PFSK-1 (cell line): ENCODE data around the gene EXOC4.

Experiments used
- FOXP2 ChIP-seq: optimal IDR thresholded peaks from 2 replicates; pipeline ENCODE3; 2011; ENCODE audit warnings: borderline replicate concordance, control low read depth, inconsistent platforms; ENCODE audit not compliant: insufficient read depth; ENCODE audit errors: extremely low read length, extremely low read depth
- POLR2AphosphoS5 ChIP-seq: IDR thresholded peaks from 2 replicates; pipeline ENCODE4 v1.6.1; 2012; ENCODE audit warnings: low read depth, mild to moderate bottlenecking, control low read depth, low read length, moderate library complexity
- REST ChIP-seq, 2 experiments: IDR thresholded peaks; 2 replicates each; pipeline versions ENCODE4 v1.6.1 to v1.8.0; 2011 to 2012; ENCODE audit warnings: low read depth in 2 of 2, low read length in 2 of 2, control low read depth in 1 of 2, inconsistent platforms in 1 of 2, mild to moderate bottlenecking in 1 of 2, moderate library complexity in 1 of 2; ENCODE audit not compliant: insufficient read depth in 1 of 2
- TAF1 ChIP-seq: IDR thresholded peaks from 2 replicates; pipeline ENCODE4 v1.6.1; 2012; ENCODE audit warnings: low read length, control low read depth, borderline replicate concordance; ENCODE audit not compliant: insufficient read depth

GRCh38 chr7:133681529-133681928 is 428.7 kb downstream of the EXOC4 start:
- TF ChIP-seq REST (IDR thresholded peaks at IDR 0.05; ENCODE audit: insufficient read depth in 1 of 2, low read depth in 2 of 2, low read length in 2 of 2) (no peak), POLR2AphosphoS5 (no peak), TAF1 (no peak), FOXP2 (no peak)
